Measurements from ENCODE around the gene GYPC.

GRCh38 chr2:126638746-126639145 is 17.2 kb upstream of the GYPC start:
- TF ChIP-seq CTCF (IDR thresholded peaks at IDR 0.05): no peak
- no peak for TF ChIP-seq EP300 (IDR thresholded peaks at IDR 0.05)
- TF ChIP-seq POLR2AphosphoS5 (IDR thresholded peaks at IDR 0.05): no peak
